ENCODE measurements around the gene DNM1. TPM values are rescaled to one million over a fixed set of nuclear protein-coding genes. Genes with fewer than 3 reads are reported as not detected.

DNM1 gene
- total and polyA plus RNA-seq, 10 of the 15 experiments (the other 5 are each of a cell fraction or from before 2014, with no cell fraction given), result 0.06 to 0.67 (median 0.19) TPM; not detected in 3

DNA sequence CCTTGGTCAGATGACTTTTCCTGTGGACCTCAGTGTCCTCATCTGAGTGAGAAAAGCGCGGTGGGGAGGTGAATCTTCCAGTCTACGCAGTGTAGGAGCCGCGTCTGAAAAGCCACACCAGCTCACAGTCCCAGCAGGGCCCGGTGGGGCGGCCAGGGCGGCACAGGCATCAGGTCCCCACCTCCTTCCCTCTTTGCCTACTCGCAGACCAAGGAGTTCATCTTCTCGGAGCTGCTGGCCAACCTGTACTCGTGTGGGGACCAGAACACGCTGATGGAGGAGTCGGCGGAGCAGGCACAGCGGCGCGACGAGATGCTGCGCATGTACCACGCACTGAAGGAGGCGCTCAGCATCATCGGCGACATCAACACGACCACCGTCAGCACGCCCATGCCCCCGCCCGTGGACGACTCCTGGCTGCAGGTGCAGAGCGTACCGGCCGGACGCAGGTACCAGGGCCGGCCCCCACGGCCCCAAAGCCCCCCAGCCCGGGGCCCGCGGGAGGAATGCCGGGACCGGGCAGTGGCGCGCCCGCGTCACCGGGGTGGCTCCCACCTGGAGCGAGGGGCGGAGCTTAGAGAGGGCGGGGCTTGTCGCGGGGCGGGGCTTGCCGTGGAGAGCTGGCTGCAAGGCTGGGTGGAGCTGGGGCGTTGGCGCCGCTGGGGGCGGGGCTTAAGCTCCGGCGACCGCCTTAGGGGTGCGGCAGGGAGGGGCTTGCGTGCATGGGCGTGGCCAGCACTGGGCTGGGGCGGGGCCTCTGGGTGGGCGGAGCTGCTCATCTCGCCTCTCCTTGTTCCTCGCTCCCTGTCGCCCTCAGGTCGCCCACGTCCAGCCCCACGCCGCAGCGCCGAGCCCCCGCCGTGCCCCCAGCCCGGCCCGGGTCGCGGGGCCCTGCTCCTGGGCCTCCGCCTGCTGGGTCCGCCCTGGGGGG lies 47.0 kb downstream of the DNM1 start (continued):
- TF ChIP-seq EGR1 (IDR thresholded peaks at IDR 0.05; ENCODE audit: borderline replicate concordance in 1 of 2, low read depth in 2 of 2, low read length in 2 of 2), result 0 out of 3 replicates have a peak, but pooled peaks of 1 of the 2 experiments have one; percentile 11

DNA sequence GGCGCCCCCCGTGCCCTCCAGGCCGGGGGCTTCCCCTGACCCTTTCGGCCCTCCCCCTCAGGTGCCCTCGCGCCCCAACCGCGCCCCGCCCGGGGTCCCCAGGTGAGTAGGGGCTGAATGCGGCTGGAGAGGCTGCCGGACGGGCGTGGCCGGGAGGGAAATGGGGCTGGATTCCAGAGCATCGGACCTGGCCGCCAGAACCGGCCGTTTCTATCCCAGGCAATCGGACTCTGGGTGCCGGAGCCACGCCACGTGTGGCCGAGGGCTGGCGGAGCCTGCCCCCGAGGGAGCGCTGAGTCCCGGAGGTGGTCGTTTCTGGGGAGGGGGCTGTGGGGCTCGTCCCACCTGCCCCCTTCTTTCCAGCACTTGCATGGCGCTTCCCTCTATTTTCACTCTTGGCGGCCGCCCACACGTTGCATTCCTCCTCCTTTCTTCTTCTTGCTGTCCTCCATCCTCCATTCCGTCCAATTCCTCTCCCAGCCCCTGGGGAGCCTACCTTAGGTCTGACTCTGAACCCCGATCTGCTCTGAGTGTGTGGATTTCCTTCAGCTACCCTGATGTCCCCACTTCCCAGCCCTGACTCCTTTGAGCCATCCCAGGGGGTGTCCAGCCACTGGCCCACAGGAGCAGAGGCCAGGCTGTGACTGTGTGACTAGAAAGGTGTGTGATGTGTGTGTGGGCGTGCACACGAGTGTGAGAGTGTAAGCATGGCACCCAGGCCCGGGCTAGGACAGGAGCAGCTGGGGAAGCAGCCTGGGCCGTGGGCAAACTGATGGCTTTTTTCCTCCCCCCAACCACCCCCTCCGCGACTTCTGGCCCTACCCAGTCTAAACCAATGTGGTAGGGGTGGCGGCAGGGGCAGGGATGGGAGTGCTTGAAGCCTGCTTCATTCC lies 47.9 kb downstream of the DNM1 start:
- Histone ChIP-seq H3K4me1 (ENCODE audit: control insufficient read depth, insufficient read depth, low read length) (no peaks in the 10 kb centered on the region), H3K4me3 (peak overlapping the region; percentile 64; the same call in 1 of the 2 replicates), H3K9ac (ENCODE audit: control insufficient read depth, insufficient read depth, low read length) (no peak overlapping the region), H3K27me3 (replicated peaks in 1 of 2; ENCODE audit: control insufficient read depth in 2 of 2, insufficient read depth in 2 of 2, low read length in 1 of 2) (peaks cover 0 to 3% of the 10 kb centered on the region in 2 experiments; a peak in 2 of 4 replicates), H3K27ac (ENCODE audit: control insufficient read depth, insufficient read depth) (no peak overlapping the region), H3K4me2 (ENCODE audit: control insufficient read depth, insufficient read depth) (peak overlapping the region; percentile 58), H4K20me1 (ENCODE audit: control insufficient read depth, insufficient read depth) (no peaks in the 10 kb centered on the region), H3K9me3 (replicated peaks; ENCODE audit: control insufficient read depth, insufficient read depth, low read length) (no peaks in the 10 kb centered on the region), H2AFZ (ENCODE audit: control insufficient read depth, low read depth, low read length) (peak overlapping the region; percentile 28), H3K36me3 (ENCODE audit: control insufficient read depth in 2 of 2, insufficient read depth in 2 of 2, low read length in 1 of 2) (no peaks in the 10 kb centered on the region), H3K79me2 (ENCODE audit: control insufficient read depth, insufficient read depth, low read length) (no peaks in the 10 kb centered on the region)
- POLR2A ChIA-PET, result interaction anchor here (0.9 to 1.4 kb wide), 2 partner anchors 25 to 27 kb away, joined by 3 read pairs; partner anchors contain the start of genes GOLGA2 and SWI5
- CTCF ChIA-PET, result interaction anchor here (0.7 to 1.8 kb wide), 4 partner anchors 8 to 90 kb away, joined by 3 to 9 read pairs (median 3); no protein-coding TSS in a partner anchor
- WGBS (ENCODE audit: insufficient coverage, insufficient replicate concordance, low lambda C conversion rate, missing lambda C conversion rate), result 15% methylated on average over 25 of the region's 43 CpGs
- ATAC-seq (no peak), FAIRE-seq (no peak), DNase-seq (ENCODE audit: low read depth, low spot score) (no peak)
- in situ Hi-C loops (cut with MboI), result no loop called here
- intact Hi-C loops (cut with micrococcal nuclease; ENCODE audit: unreplicated experiment), result no loop called here
- RAD21 ChIA-PET (ENCODE audit: unreplicated experiment), result no interaction called here
- BruUV-seq (replicated peaks), result no TSS peak
- SMC1A ChIA-PET (ENCODE audit: uncharacterized antibody, unreplicated experiment), result interaction anchor here (1.4 kb wide), 1 partner anchor 10 kb away, joined by 3 read pairs; no protein-coding TSS in a partner anchor
- TF ChIP-seq MYB (IDR thresholded peaks at IDR 0.05; ENCODE audit: borderline replicate concordance, low read depth, low read length) (no peak), LARP7 (IDR thresholded peaks at IDR 0.05) (no peak; the same call in 1 of the 2 replicates), RELA (IDR thresholded peaks at IDR 0.05; ENCODE audit: borderline replicate concordance, partially characterized antibody) (no peak), SRF (IDR thresholded peaks at IDR 0.05; ENCODE audit: low read depth in 2 of 2, low read length in 2 of 2) (no peak), KDM1A (IDR thresholded peaks at IDR 0.05; ENCODE audit: borderline replicate concordance) (no peak), ZNF622 (IDR thresholded peaks at IDR 0.05) (no peak), MTA2 (IDR thresholded peaks at IDR 0.05; ENCODE audit: low read depth) (no peak), SIN3A (IDR thresholded peaks at IDR 0.05; ENCODE audit: low read depth, low read length) (no peak), CBX5 (IDR thresholded peaks at IDR 0.05; ENCODE audit: low read depth) (no peak), RAD51 (IDR thresholded peaks at IDR 0.05) (no peak)
- TF ChIP-seq, protein P1, sequence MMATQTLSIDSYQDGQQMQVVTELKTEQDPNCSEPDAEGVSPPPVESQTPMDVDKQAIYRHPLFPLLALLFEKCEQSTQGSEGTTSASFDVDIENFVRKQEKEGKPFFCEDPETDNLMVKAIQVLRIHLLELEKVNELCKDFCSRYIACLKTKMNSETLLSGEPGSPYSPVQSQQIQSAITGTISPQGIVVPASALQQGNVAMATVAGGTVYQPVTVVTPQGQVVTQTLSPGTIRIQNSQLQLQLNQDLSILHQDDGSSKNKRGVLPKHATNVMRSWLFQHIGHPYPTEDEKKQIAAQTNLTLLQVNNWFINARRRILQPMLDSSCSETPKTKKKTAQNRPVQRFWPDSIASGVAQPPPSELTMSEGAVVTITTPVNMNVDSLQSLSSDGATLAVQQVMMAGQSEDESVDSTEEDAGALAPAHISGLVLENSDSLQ (IDR thresholded peaks at IDR 0.05), result no peak
- TF ChIP-seq, protein P2, sequence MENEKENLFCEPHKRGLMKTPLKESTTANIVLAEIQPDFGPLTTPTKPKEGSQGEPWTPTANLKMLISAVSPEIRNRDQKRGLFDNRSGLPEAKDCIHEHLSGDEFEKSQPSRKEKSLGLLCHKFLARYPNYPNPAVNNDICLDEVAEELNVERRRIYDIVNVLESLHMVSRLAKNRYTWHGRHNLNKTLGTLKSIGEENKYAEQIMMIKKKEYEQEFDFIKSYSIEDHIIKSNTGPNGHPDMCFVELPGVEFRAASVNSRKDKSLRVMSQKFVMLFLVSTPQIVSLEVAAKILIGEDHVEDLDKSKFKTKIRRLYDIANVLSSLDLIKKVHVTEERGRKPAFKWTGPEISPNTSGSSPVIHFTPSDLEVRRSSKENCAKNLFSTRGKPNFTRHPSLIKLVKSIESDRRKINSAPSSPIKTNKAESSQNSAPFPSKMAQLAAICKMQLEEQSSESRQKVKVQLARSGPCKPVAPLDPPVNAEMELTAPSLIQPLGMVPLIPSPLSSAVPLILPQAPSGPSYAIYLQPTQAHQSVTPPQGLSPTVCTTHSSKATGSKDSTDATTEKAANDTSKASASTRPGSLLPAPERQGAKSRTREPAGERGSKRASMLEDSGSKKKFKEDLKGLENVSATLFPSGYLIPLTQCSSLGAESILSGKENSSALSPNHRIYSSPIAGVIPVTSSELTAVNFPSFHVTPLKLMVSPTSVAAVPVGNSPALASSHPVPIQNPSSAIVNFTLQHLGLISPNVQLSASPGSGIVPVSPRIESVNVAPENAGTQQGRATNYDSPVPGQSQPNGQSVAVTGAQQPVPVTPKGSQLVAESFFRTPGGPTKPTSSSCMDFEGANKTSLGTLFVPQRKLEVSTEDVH (IDR thresholded peaks at IDR 0.05; ENCODE audit: low read depth, partially characterized antibody), result no peak
